ENCODE measurements around the gene LGALSL. TPM values are rescaled to one million over a fixed set of nuclear protein-coding genes. Genes with fewer than 3 reads are reported as not detected.

The LGALSL gene
- total RNA-seq, 1 experiment from 2014 or later = 23.8 TPM

DNA sequence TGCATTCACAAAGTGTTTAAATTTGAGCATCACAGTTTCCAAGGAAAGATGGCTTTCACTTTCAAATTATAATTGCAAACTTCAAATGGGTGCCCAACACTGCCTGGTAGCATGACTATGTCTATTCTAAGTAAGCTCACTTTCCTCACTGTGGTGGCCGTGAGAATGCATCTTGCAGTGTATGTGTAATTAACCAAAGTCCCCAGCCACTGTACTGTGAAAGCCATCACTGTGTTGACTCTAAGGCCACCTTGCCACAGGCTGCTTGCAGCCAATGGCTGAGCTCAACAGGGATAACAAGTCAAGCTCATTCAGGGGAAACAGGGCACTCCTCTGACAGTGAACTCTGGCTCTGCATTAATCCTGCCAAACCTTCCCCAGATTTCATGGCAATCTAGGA, 43.3 kb upstream of the LGALSL start:
- Mint-ChIP-seq H3K4me1 (peaks cover 7 to 8% of the 10 kb centered on the region in 2 experiments), H3K9me3 (no peaks in the 10 kb centered on the region), H3K27me3 (ENCODE audit: low read depth) (no peaks in the 10 kb centered on the region), H3K4me3 (no peak overlapping the region), H3K27ac (no peak overlapping the region), H3K36me3 (ENCODE audit: insufficient read depth in 1 of 3, low read depth in 3 of 3) (no peaks in the 10 kb centered on the region)
- Histone ChIP-seq H3K4ac (ENCODE audit: low read depth, low read length) (no peak overlapping the region), H2BK20ac (ENCODE audit: low read depth, low read length, poor library complexity, severe bottlenecking) (no peak overlapping the region), H3K9ac (ENCODE audit: extremely low read depth, insufficient read length, low read length) (no peak overlapping the region), H2BK120ac (ENCODE audit: low read depth, low read length, poor library complexity, severe bottlenecking) (no peak overlapping the region), H3K27me3 (ENCODE audit: insufficient read depth, low read length) (no peaks in the 10 kb centered on the region), H3K79me2 (ENCODE audit: insufficient read depth, low read length) (no peaks in the 10 kb centered on the region), H3K9me3 (ENCODE audit: control insufficient read depth, low read depth, low read length) (no peaks in the 10 kb centered on the region), H2BK15ac (ENCODE audit: low read depth, low read length) (no peak overlapping the region), H4K5ac (ENCODE audit: insufficient read length, low read depth, low read length) (no peak overlapping the region), H3K4me2 (ENCODE audit: insufficient read depth, insufficient read length, low read length) (no peak overlapping the region), H3K4me1 (ENCODE audit: insufficient read depth, low read length) (0 out of 2 replicates have a peak, but pooled peaks cover 3% of the 10 kb centered on the region), H4K91ac (ENCODE audit: insufficient read length, low read depth, low read length) (no peak overlapping the region), H3K56ac (ENCODE audit: insufficient read length, low read depth, low read length) (no peak overlapping the region), H2AK5ac (ENCODE audit: insufficient read length, low read length) (no peak overlapping the region), H3K27ac (ENCODE audit: insufficient read length, low read depth, low read length) (no peak overlapping the region), H2BK12ac (ENCODE audit: insufficient read length, low read depth, low read length) (no peak overlapping the region), H3K79me1 (ENCODE audit: insufficient read depth, low read depth, low read length, poor library complexity, severe bottlenecking) (no peaks in the 10 kb centered on the region), H2AFZ (ENCODE audit: low read length) (no peak overlapping the region), H3K14ac (ENCODE audit: insufficient read depth, low read length) (no peak overlapping the region), H2BK5ac (ENCODE audit: insufficient read length, low read length) (no peak overlapping the region), H3K23ac (ENCODE audit: insufficient read length, low read depth, low read length) (no peak overlapping the region), H3K23me2 (ENCODE audit: insufficient read length, low read depth, low read length, poor library complexity, severe bottlenecking) (no peaks in the 10 kb centered on the region), H4K8ac (replicated peaks; ENCODE audit: insufficient read length, low read depth, low read length) (no peak overlapping the region), H3K18ac (ENCODE audit: insufficient read length, low read depth, low read length) (no peak overlapping the region), H4K20me1 (ENCODE audit: control insufficient read depth, insufficient read depth, insufficient read length) (no peaks in the 10 kb centered on the region), H3T11ph (ENCODE audit: low read length) (no peak overlapping the region)
- no peak for DNase-seq
- TF ChIP-seq, protein P1, sequence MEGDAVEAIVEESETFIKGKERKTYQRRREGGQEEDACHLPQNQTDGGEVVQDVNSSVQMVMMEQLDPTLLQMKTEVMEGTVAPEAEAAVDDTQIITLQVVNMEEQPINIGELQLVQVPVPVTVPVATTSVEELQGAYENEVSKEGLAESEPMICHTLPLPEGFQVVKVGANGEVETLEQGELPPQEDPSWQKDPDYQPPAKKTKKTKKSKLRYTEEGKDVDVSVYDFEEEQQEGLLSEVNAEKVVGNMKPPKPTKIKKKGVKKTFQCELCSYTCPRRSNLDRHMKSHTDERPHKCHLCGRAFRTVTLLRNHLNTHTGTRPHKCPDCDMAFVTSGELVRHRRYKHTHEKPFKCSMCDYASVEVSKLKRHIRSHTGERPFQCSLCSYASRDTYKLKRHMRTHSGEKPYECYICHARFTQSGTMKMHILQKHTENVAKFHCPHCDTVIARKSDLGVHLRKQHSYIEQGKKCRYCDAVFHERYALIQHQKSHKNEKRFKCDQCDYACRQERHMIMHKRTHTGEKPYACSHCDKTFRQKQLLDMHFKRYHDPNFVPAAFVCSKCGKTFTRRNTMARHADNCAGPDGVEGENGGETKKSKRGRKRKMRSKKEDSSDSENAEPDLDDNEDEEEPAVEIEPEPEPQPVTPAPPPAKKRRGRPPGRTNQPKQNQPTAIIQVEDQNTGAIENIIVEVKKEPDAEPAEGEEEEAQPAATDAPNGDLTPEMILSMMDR (conservative IDR thresholded peaks at IDR 0.05) = no peak
- no CpG with 5 or more reads among the region's 1 CpG for WGBS (ENCODE audit: extremely low coverage, insufficient read length, low lambda C conversion rate)

All from H9 (cell line).